AG04449 (cell line): ENCODE measurements around the gene KRT32.

Experiments
- CTCF ChIA-PET: fragments of 350-600 bp; formaldehyde crosslinking; extraction: SDS; loops from one replicate; lab custom pipeline; 2021; ENCODE audit warnings: antibody characterized with exemption; lab: Yijun Ruan, JAX
- POLR2A ChIA-PET: fragments of 400-600, 350-600 bp; formaldehyde crosslinking; extraction: SDS; loops from one replicate; lab custom pipeline; 2020; ENCODE audit warnings: antibody characterized with exemption, inconsistent platforms; lab: Yijun Ruan, JAX
- DNase-seq: peaks from one replicate; pipeline ENCODE4 v3.0.0-alpha.2; 2010; ENCODE audit warnings: low read depth, low spot score
- H3K4me3 ChIP-seq: 2 replicates; pipeline ENCODE4 v1.5.1; 2011; ENCODE audit warnings: low read depth, mild to moderate bottlenecking, control low read depth, low read length
- CTCF ChIP-seq: IDR thresholded peaks from one replicate; pipeline ENCODE4 v1.5.1; 2011; ENCODE audit warnings: mild to moderate bottlenecking, moderate library complexity, low read length, control low read depth, inconsistent platforms; ENCODE audit not compliant: insufficient read depth; ENCODE audit errors: missing control alignments

The KRT32 gene

GRCh38 chr17:41490000-41490990, 23.1 kb upstream of the KRT32 start:
- ChIA-PET POLR2A (no interaction called here), CTCF (interaction anchor here (0.8 to 2.6 kb wide), 7 partner anchors 12 to 633 kb away, joined by 3 to 15 read pairs (median 6); no protein-coding TSS in a partner anchor)
- DNase-seq = no peak
- H3K4me3 ChIP-seq = no peak overlapping the region
- no peak for TF ChIP-seq CTCF

DNA sequence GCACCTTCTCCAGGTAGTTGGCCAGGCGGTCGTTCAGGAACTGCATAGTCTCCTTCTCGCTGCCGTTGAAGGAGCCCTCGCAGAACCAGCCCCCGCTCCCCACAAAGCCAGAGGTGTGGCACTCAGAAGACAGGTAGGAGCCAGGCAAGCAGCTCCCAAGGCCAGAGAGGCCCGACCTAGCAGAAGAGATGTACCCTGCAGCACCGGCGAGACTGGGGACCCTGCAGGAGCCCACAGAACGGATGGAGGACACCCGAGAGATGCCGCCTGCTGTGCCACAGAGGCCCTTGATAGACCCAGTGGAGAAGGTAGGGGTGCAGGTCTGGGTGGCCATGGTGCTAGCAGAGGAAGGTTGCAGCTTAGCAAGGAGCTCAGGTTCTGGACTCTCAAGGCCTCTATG, 22.3 kb upstream of the KRT32 start, which contains the start of gene KRT36:
Gene KRT36 (minus strand): TSS at position 380 of the 400 bp plus-strand sequence. CDS start 46 bp downstream, at position 334.
- no peak within 1 kb of the TSS for H3K4me3 ChIP-seq
- no peak for DNase-seq
- CTCF ChIA-PET = interaction anchor here (0.7 to 1.7 kb wide), 4 partner anchors 18 to 159 kb away, joined by 3 to 6 read pairs (median 3); no protein-coding TSS in a partner anchor
- no peak for TF ChIP-seq CTCF
- POLR2A ChIA-PET = no interaction called here

DNA sequence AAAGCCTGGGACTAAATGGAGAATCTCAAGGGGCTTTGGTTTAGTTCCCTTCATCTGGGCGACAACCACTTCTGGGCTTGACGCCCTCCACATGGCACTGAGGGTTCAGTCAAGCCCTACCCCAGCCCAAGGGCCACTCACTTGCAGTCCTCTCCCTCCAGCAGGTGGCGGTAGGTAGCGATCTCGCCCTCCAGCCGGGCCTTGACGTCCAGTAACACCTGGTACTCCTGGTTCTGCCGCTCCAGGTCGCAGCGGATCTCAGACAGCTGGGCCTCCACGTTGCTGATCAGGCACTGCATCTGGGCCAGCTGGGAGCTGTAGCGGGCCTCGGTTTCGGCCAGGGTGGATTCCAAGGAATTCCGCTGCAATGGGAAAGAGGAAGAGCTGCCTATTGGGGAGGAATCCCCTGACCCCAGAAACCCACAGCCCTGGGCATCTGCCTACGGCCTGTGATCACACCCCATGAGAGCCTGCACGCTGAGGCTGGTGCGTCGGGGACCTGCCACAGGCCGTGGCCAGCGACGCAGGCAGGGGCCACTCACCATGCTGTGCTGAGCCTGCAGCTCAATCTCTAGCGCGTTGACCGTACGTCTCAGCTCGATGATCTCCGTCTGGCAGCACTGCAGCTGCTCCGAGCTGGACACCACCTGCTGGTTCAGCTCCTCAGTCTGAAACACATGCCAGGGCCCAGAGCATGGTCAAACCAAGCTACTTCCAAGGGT, 19.8 kb upstream of the KRT32 start:
- TF ChIP-seq CTCF = peak; percentile 9
- no peak for DNase-seq
- ChIA-PET POLR2A (no interaction called here), CTCF (interaction anchor here (0.6 to 2.2 kb wide), 6 partner anchors 10 to 161 kb away, joined by 3 to 6 read pairs (median 4); no protein-coding TSS in a partner anchor)
- H3K4me3 ChIP-seq = no peak overlapping the region

DNA sequence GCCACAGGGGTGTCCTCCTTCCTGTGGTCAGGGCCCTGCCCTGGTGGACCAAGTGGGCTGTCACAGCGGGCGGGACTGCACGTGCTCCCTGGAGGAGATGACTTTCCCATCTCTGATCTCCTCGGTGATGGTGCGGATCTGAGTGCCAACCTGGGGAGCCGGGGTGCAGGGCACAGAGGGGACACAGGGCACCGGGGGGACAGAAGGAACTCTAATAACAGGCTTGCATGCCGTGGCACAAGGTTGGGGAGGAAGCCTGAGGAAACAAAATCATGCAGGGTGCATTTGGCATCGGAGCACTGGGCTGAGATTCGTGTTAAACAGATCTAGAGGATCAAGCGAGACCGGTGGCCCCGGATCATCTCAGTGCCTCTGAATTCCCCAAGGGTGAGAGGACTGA, 19.1 kb upstream of the KRT32 start:
- CTCF ChIA-PET = interaction anchor here (0.9 to 1.1 kb wide), 3 partner anchors 10 to 162 kb away, joined by 3 to 4 read pairs (median 4); no protein-coding TSS in a partner anchor
- H3K4me3 ChIP-seq = no peak overlapping the region
- no peak for TF ChIP-seq CTCF
- no peak for DNase-seq
- POLR2A ChIA-PET = no interaction called here

GRCh38 chr17:41484920-41485904, 18.0 kb upstream of the KRT32 start:
- H3K4me3 ChIP-seq = no peak overlapping the region
- POLR2A ChIA-PET = no interaction called here
- no peak for TF ChIP-seq CTCF
- no peak for DNase-seq
- CTCF ChIA-PET = interaction anchor here (1.1 to 1.8 kb wide), 3 partner anchors 10 to 11 kb away, joined by 5 to 6 read pairs (median 5); no protein-coding TSS in a partner anchor
